B cell (primary cell): Measurements from ENCODE around the gene NPPA. TPM values are rescaled to one million over a fixed set of nuclear protein-coding genes. Genes with fewer than 3 reads are reported as not detected.

Experiments used
- ATAC-seq: fragments of 200-7000 bp; cut with Tn5 transposase; one replicate; pipeline ENCODE4 v1.10.0; 2021; ENCODE audit warnings: low read depth, mild to moderate bottlenecking, moderate number of reproducible peaks, moderate library complexity
- CTCF ChIA-PET: fragments of 350-600 bp; sonication (Branson Sonifier 250); formaldehyde crosslinking; loops from one replicate; lab custom pipeline; 2021; ENCODE audit warnings: antibody characterized with exemption, inconsistent platforms; lab: Charles Lee
- POLR2A ChIA-PET: fragments of 350-600 bp; sonication (Branson Sonifier 250); formaldehyde crosslinking; loops from one replicate; lab custom pipeline; 2021; ENCODE audit warnings: antibody characterized with exemption; lab: Charles Lee
- DNase-seq: peaks from one replicate; pipeline ENCODE4 v3.0.0; 2013
- H2AFZ ChIP-seq: 2 replicates; pipeline ENCODE4 v1.6.1; 2012; ENCODE audit warnings: mild to moderate bottlenecking, low read depth, low read length; ENCODE audit not compliant: insufficient read depth, poor library complexity, severe bottlenecking
- H3K27ac ChIP-seq, 2 donors: 1 replicate in 1 of 2; 2 replicates in 1 of 2; pipeline ENCODE4 v1.5.1; 2012 to 2013; ENCODE audit warnings: low read length in 2 of 2, mild to moderate bottlenecking in 2 of 2, moderate library complexity in 1 of 2
- H3K27me3 ChIP-seq, 4 experiments: fragments of 200-600 bp in 1 of 4; sonication (generic) in 1 of 4; replicated peaks in 1 of 4; 1 replicate in 2 of 4; 2 replicates in 2 of 4; pipeline versions ENCODE4 v1.6.1 to v1.7.0; 2013 to 2016; ENCODE audit warnings: low read length in 3 of 4, mild to moderate bottlenecking in 2 of 4, mixed read lengths in 1 of 4, moderate library complexity in 1 of 4; ENCODE audit not compliant: insufficient read depth in 4 of 4, control insufficient read depth in 3 of 4; ENCODE audit errors: control extremely low read depth in 1 of 4
- H3K36me3 ChIP-seq, 2 experiments: replicated peaks in 1 of 2; 1 replicate in 1 of 2; 2 replicates in 1 of 2; pipeline versions ENCODE4 v1.6.1 to v1.7.1; 2013; ENCODE audit warnings: low read length in 1 of 2; ENCODE audit not compliant: insufficient read depth in 2 of 2, control insufficient read depth in 1 of 2; ENCODE audit errors: control extremely low read depth in 1 of 2, extremely low read depth in 1 of 2
- H3K4me1 ChIP-seq, 2 donors: fragments of 200-600 bp in 1 of 2; sonication (generic) in 1 of 2; 1 replicate in 1 of 2; 2 replicates in 1 of 2; pipeline versions ENCODE4 v1.5.1 to v1.6.1; 2013 to 2017; ENCODE audit warnings: low read length in 2 of 2; ENCODE audit not compliant: control insufficient read depth in 2 of 2, insufficient read depth in 2 of 2
- H3K4me2 ChIP-seq: replicated peaks from 2 replicates; pipeline ENCODE3; 2012; ENCODE audit warnings: mild to moderate bottlenecking, low read depth, low read length; ENCODE audit not compliant: poor library complexity, severe bottlenecking
- H3K4me3 ChIP-seq, 5 experiments: fragments of 200-600 bp in 1 of 5; sonication (generic) in 1 of 5; 1 replicate in 3 of 5; 2 replicates in 2 of 5; pipeline versions ENCODE4 v1.5.1 to v1.7.0; 2011 to 2016; ENCODE audit warnings: low read length in 4 of 5, mild to moderate bottlenecking in 4 of 5, low read depth in 2 of 5, control low read depth in 1 of 5, moderate library complexity in 1 of 5; ENCODE audit not compliant: insufficient read depth in 1 of 5; ENCODE audit errors: control extremely low read depth in 1 of 5, extremely low read depth in 1 of 5
- H3K79me2 ChIP-seq: fragments of 200-600 bp; sonication (generic); one replicate; pipeline ENCODE4 v1.6.0; 2016; ENCODE audit warnings: low read length; ENCODE audit not compliant: control insufficient read depth, insufficient read depth
- H3K9ac ChIP-seq: fragments of 200-600 bp; sonication (generic); 2 replicates; pipeline ENCODE4 v1.6.1; 2017; ENCODE audit warnings: mild to moderate bottlenecking, low read length, moderate library complexity
- H3K9me3 ChIP-seq, 3 donors: one replicate each; pipeline versions ENCODE4 v1.6.1 to v1.7.1; 2013; ENCODE audit warnings: low read length in 2 of 3; ENCODE audit not compliant: control insufficient read depth in 2 of 3, insufficient read depth in 1 of 3; ENCODE audit errors: control extremely low read depth in 1 of 3
- H4K20me1 ChIP-seq: 2 replicates; pipeline ENCODE4 v1.6.0; 2012; ENCODE audit warnings: mild to moderate bottlenecking, low read length; ENCODE audit not compliant: insufficient read depth, control insufficient read depth, poor library complexity, severe bottlenecking
- H3K27ac Mint-ChIP-seq: one replicate; pipeline ENCODE4 v1.8.0; 2021; ENCODE audit warnings: mixed read lengths
- H3K27me3 Mint-ChIP-seq: one replicate; pipeline ENCODE4 v1.8.0; 2021; ENCODE audit warnings: mixed read lengths
- H3K4me1 Mint-ChIP-seq: one replicate; pipeline ENCODE4 v1.8.0; 2021; ENCODE audit warnings: mixed read lengths
- H3K4me3 Mint-ChIP-seq: one replicate; pipeline ENCODE4 v1.8.0; 2021; ENCODE audit warnings: mixed read lengths
- H3K9me3 Mint-ChIP-seq: one replicate; pipeline ENCODE4 v1.8.0; 2022; ENCODE audit warnings: mixed read lengths; ENCODE audit not compliant: insufficient read depth
- CTCF ChIP-seq: fragments of 200-600 bp; IDR thresholded peaks from one replicate; pipeline ENCODE4 v1.8.0; 2022; ENCODE audit warnings: antibody characterized with exemption, mild to moderate bottlenecking
- EZH2 ChIP-seq: IDR thresholded peaks from 2 replicates; pipeline ENCODE4 v1.6.1; 2012; ENCODE audit warnings: borderline replicate concordance, low read depth, mild to moderate bottlenecking, moderate library complexity, low read length; ENCODE audit not compliant: insufficient read depth, poor library complexity, severe bottlenecking
- WGBS: methylation state at CpG from one replicate; pipeline ENCODE4 v1.1.5; 2013; ENCODE audit warnings: missing lambda C conversion rate; ENCODE audit not compliant: insufficient coverage; 5-methylcytosine and 5-hydroxymethylcytosine counted together
- intact Hi-C: fragments of 100-400 bp; cut with micrococcal nuclease; formaldehyde crosslinking; loops from one replicate; pipeline ENCODE4 v1.10.0; 2022
- polyA plus RNA-seq: library from polyadenylated mRNA; depleted of rRNA; stranded (reverse); fragments of >200 nt; gene quantifications from 2 replicates; pipeline ENCODE4 v1.2.3, GENCODE V29; 2012
- total RNA-seq, 2 donors: library from RNA; stranded (reverse); fragments of 120-200 nt in 1 of 2; gene quantifications; 1 replicate in 1 of 2; 2 replicates in 1 of 2; pipeline versions ENCODE4 v1.2.3 to v1.2.4, GENCODE V29; 2013 to 2022

Gene NPPA
- total and polyA plus RNA-seq, 2 donors (not counting 1 experiment from before 2014, with no cell fraction given) = not detected

GRCh38 chr1:11807133-11807532 is 40.5 kb downstream of the NPPA start:
- Histone ChIP-seq H3K27me3 (no peaks in the 10 kb centered on the region), H4K20me1 (peaks cover 10% of the 10 kb centered on the region), H3K4me3 (peak overlapping the region; percentile 79 to 95 (median 80)), H2AFZ (no peak overlapping the region), H3K27ac (peak overlapping the region; percentile 95 to 99), H3K4me1 (peaks cover 56 to 62% of the 10 kb centered on the region in 2 donors), H3K9ac (peak overlapping the region; percentile 94), H3K9me3 (no peaks in the 10 kb centered on the region), H3K79me2 (peaks cover 95% of the 10 kb centered on the region), H3K36me3 (peaks cover 0 to 49% of the 10 kb centered on the region in 2 experiments), H3K4me2 (peak overlapping the region; percentile 96)
- CTCF ChIA-PET = interaction anchor here (0.6 to 1.7 kb wide), 4 partner anchors 8 to 796 kb away, joined by 4 to 8 read pairs (median 4); no protein-coding TSS in a partner anchor
- H3K9me3 Mint-ChIP-seq = no peaks in the 10 kb centered on the region
- 50% methylated on average over 1 of the region's 2 CpGs for WGBS
- peak overlapping the region; percentile 99 for H3K27ac Mint-ChIP-seq
- ATAC-seq (no peak), DNase-seq (no peak)
- POLR2A ChIA-PET = interaction anchor here (1.9 to 2.4 kb wide), 2 partner anchors 7 to 102 kb away, joined by 19 to 54 read pairs; no protein-coding TSS in a partner anchor
- intact Hi-C loops = loop anchor here (2.0 to 10.0 kb wide), 3 partner anchors 70 to 1332 kb away; partner anchors contain the start of genes AGTRAP, DFFA, MAD2L2 and PEX14
- H3K4me3 Mint-ChIP-seq = peak overlapping the region; percentile 99
- no peak for TF ChIP-seq EZH2
- no peak for TF ChIP-seq CTCF
- peaks cover 72% of the 10 kb centered on the region for H3K4me1 Mint-ChIP-seq
- H3K27me3 Mint-ChIP-seq = no peaks in the 10 kb centered on the region

GRCh38 chr1:11806307-11806936 is 41.2 kb downstream of the NPPA start:
- H3K9me3 Mint-ChIP-seq = no peaks in the 10 kb centered on the region
- ATAC-seq (peak; percentile 63), DNase-seq (no peak)
- H3K27ac ChIP-seq = peak overlapping the region; percentile 95 to 99
- H3K4me1 ChIP-seq = peaks cover 63 to 66% of the 10 kb centered on the region in 2 donors
- H3K79me2 ChIP-seq = peaks cover 95% of the 10 kb centered on the region
- peak overlapping the region; percentile 94 for H3K9ac ChIP-seq
- H4K20me1 ChIP-seq = peaks cover 17% of the 10 kb centered on the region
- peak overlapping the region; percentile 79 to 95 (median 80) for H3K4me3 ChIP-seq
- peak overlapping the region; percentile 96 for H3K4me2 ChIP-seq
- H2AFZ ChIP-seq = peak overlapping the region; percentile 71
- H3K9me3 ChIP-seq = no peaks in the 10 kb centered on the region
- peaks cover 73% of the 10 kb centered on the region for H3K4me1 Mint-ChIP-seq
- 0% methylated on average over 18 of the region's 20 CpGs for WGBS
- H3K27me3 ChIP-seq = no peaks in the 10 kb centered on the region
- TF ChIP-seq EZH2 (no peak), CTCF (no peak)
- H3K27me3 Mint-ChIP-seq = no peaks in the 10 kb centered on the region
- ChIA-PET CTCF (interaction anchor here (0.5 to 1.7 kb wide), 6 partner anchors 8 to 795 kb away, joined by 3 to 8 read pairs (median 4); no protein-coding TSS in a partner anchor), POLR2A (interaction anchor here (1.0 to 2.4 kb wide), 5 partner anchors 8 to 794 kb away, joined by 3 to 54 read pairs (median 4); partner anchors contain the start of genes AGTRAP, MIIP and TARDBP)
- H3K36me3 ChIP-seq = peaks cover 0 to 42% of the 10 kb centered on the region in 2 experiments
- peak overlapping the region; percentile 99 for H3K4me3 Mint-ChIP-seq
- intact Hi-C loops = loop anchor here (1.0 to 10.0 kb wide), 7 partner anchors 9 to 1332 kb away; partner anchors contain the start of genes AGTRAP, DFFA, MAD2L2 and MIIP
- H3K27ac Mint-ChIP-seq = peak overlapping the region; percentile 99
